Ishikawa (cell line): Measurements from ENCODE around the gene PLA1A.

Experiments
- CEBPB ChIP-seq: IDR thresholded peaks from 2 replicates; pipeline ENCODE4 v1.6.1; 2012
- CREB1 ChIP-seq: IDR thresholded peaks from 2 replicates; pipeline ENCODE4 v1.6.1; 2012; ENCODE audit warnings: low read depth
- EGR1 ChIP-seq: IDR thresholded peaks from 2 replicates; pipeline ENCODE4 v1.6.1; 2012
- EP300 ChIP-seq: IDR thresholded peaks from 2 replicates; pipeline ENCODE4 v1.6.1; 2012; ENCODE audit warnings: borderline replicate concordance
- FOXM1 ChIP-seq: IDR thresholded peaks from 2 replicates; pipeline ENCODE4 v1.6.1; 2012; ENCODE audit warnings: low read depth, borderline replicate concordance
- NFIC ChIP-seq: IDR thresholded peaks from 2 replicates; pipeline ENCODE4 v1.6.1; 2012
- RAD21 ChIP-seq: IDR thresholded peaks from 2 replicates; pipeline ENCODE4 v1.6.1; 2012; ENCODE audit warnings: low read depth
- TAF1 ChIP-seq: IDR thresholded peaks from 2 replicates; pipeline ENCODE4 v1.6.1; 2012; ENCODE audit warnings: low read depth, mild to moderate bottlenecking
- TCF12 ChIP-seq: IDR thresholded peaks from 2 replicates; pipeline ENCODE4 v1.6.1; 2012; ENCODE audit warnings: low read depth
- TEAD4 ChIP-seq: IDR thresholded peaks from 2 replicates; pipeline ENCODE4 v1.6.1; 2012
- YY1 ChIP-seq: IDR thresholded peaks from 2 replicates; pipeline ENCODE4 v1.6.1; 2012; ENCODE audit warnings: low read depth
- TF ChIP-seq, protein P1 (sequence below): IDR thresholded peaks from 2 replicates; pipeline ENCODE4 v1.6.1; 2012
- TF ChIP-seq, protein P2 (sequence below): IDR thresholded peaks from 2 replicates; pipeline ENCODE4 v1.6.1; 2012
- TF ChIP-seq, protein P3 (sequence below): IDR thresholded peaks from 2 replicates; pipeline ENCODE4 v1.6.1; 2012; ENCODE audit warnings: low read depth, mild to moderate bottlenecking

DNA sequence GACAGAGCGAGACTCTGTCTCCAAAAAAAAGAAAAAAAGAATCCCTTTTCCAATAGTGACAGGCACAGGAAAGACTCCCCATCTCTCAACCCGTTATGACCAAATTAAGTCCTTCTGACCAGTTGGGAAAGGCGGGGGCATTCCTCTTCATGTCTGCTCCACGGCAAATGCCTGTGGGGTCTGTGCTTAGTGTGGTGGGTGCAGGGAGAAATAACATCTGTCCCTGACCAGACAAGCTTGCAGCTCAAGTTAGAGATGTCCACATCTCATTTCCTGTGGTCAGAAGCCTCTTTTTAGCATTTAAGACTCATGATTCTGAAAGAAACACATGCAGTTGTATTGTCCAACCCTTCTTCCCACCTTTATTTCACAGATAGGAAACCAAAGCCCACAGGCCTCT is 16.2 kb downstream of the PLA1A start:
- TF ChIP-seq EP300 (no peak), EGR1 (no peak), TCF12 (no peak), FOXM1 (no peak), NFIC (no peak), CEBPB (no peak), RAD21 (no peak), TAF1 (no peak), YY1 (no peak), CREB1 (no peak), TEAD4 (no peak)
- TF ChIP-seq, protein P1, sequence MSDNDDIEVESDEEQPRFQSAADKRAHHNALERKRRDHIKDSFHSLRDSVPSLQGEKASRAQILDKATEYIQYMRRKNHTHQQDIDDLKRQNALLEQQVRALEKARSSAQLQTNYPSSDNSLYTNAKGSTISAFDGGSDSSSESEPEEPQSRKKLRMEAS: no peak
- TF ChIP-seq, protein P2, sequence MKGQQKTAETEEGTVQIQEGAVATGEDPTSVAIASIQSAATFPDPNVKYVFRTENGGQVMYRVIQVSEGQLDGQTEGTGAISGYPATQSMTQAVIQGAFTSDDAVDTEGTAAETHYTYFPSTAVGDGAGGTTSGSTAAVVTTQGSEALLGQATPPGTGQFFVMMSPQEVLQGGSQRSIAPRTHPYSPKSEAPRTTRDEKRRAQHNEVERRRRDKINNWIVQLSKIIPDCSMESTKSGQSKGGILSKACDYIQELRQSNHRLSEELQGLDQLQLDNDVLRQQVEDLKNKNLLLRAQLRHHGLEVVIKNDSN: no peak
- TF ChIP-seq, protein P3, sequence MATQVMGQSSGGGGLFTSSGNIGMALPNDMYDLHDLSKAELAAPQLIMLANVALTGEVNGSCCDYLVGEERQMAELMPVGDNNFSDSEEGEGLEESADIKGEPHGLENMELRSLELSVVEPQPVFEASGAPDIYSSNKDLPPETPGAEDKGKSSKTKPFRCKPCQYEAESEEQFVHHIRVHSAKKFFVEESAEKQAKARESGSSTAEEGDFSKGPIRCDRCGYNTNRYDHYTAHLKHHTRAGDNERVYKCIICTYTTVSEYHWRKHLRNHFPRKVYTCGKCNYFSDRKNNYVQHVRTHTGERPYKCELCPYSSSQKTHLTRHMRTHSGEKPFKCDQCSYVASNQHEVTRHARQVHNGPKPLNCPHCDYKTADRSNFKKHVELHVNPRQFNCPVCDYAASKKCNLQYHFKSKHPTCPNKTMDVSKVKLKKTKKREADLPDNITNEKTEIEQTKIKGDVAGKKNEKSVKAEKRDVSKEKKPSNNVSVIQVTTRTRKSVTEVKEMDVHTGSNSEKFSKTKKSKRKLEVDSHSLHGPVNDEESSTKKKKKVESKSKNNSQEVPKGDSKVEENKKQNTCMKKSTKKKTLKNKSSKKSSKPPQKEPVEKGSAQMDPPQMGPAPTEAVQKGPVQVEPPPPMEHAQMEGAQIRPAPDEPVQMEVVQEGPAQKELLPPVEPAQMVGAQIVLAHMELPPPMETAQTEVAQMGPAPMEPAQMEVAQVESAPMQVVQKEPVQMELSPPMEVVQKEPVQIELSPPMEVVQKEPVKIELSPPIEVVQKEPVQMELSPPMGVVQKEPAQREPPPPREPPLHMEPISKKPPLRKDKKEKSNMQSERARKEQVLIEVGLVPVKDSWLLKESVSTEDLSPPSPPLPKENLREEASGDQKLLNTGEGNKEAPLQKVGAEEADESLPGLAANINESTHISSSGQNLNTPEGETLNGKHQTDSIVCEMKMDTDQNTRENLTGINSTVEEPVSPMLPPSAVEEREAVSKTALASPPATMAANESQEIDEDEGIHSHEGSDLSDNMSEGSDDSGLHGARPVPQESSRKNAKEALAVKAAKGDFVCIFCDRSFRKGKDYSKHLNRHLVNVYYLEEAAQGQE: no peak
